Lower lobe of right lung (tissue), 2 donors: ENCODE data around the gene PHLDB2. TPM values are rescaled to one million over a fixed set of nuclear protein-coding genes. Genes with fewer than 3 reads are reported as not detected.

Source experiments
- ATAC-seq, 2 donors: fragments of 200-7000 bp; cut with Tn5 transposase; one replicate each; pipeline ENCODE4 v1.9.1; 2020 to 2022; ENCODE audit warnings: mild to moderate bottlenecking in 2 of 2, moderate library complexity in 2 of 2
- DNase-seq: peaks from one replicate; pipeline ENCODE4 v3.0.0-alpha.2; 2020
- H3K27ac ChIP-seq: fragments of 200-600 bp; one replicate; pipeline ENCODE4 v1.8.0; 2022
- H3K27me3 ChIP-seq: fragments of 200-600 bp; one replicate; pipeline ENCODE4 v1.8.0; 2022; ENCODE audit warnings: low read depth
- H3K36me3 ChIP-seq: fragments of 200-600 bp; one replicate; pipeline ENCODE4 v1.8.0; 2022; ENCODE audit warnings: mild to moderate bottlenecking
- H3K4me1 ChIP-seq: fragments of 200-600 bp; one replicate; pipeline ENCODE4 v1.8.0; 2022
- H3K4me3 ChIP-seq: fragments of 200-600 bp; one replicate; pipeline ENCODE4 v1.8.0; 2022; ENCODE audit warnings: mild to moderate bottlenecking
- H3K9me3 ChIP-seq: fragments of 200-600 bp; one replicate; pipeline ENCODE4 v1.8.0; 2022
- CTCF ChIP-seq: fragments of 200-600 bp; IDR thresholded peaks from one replicate; pipeline ENCODE4 v1.8.0; 2022; ENCODE audit warnings: antibody characterized with exemption, mild to moderate bottlenecking
- intact Hi-C: fragments of 100-400 bp; cut with DNase I; formaldehyde crosslinking; loops from one replicate; pipeline ENCODE4 v1.11.0; 2022
- total RNA-seq: library from RNA; stranded (reverse); fragmentation: NEBNext Ultra II Directional; extraction: Animal tissue kit (Norgen Biotek cat#: 25700); gene quantifications from one replicate; pipeline ENCODE4 v1.2.1, GENCODE V29; 2021
- donor health status: DM: no; HTN: yes; CAD: no; lungs with severe emphysema.

PHLDB2 gene
- total RNA-seq, 1 donor from 2014 or later: 33.6 TPM

- no peaks in the 10 kb centered on the region for H3K27me3 ChIP-seq
- DNase-seq (no peak), ATAC-seq (no peak)
- H3K27ac ChIP-seq: peak overlapping the region; percentile 21
- no peak for TF ChIP-seq CTCF
- intact Hi-C loops: loop anchor here (10.0 kb wide), 1 partner anchor 252 kb away; no protein-coding TSS in a partner anchor
- no peaks in the 10 kb centered on the region for H3K9me3 ChIP-seq
- peaks cover 7% of the 10 kb centered on the region for H3K36me3 ChIP-seq
- H3K4me1 ChIP-seq: peaks cover 18% of the 10 kb centered on the region
- H3K4me3 ChIP-seq: no peak overlapping the region
Measured at GRCh38 chr3:111967068-111967467, 108.0 kb downstream of the PHLDB2 start.

- H3K27ac ChIP-seq: no peak overlapping the region
- no peak overlapping the region for H3K4me3 ChIP-seq
- TF ChIP-seq CTCF: peak; percentile 90
- H3K4me1 ChIP-seq: peaks cover 18% of the 10 kb centered on the region
- intact Hi-C loops: loop anchor here (10.0 kb wide), 1 partner anchor 253 kb away; no protein-coding TSS in a partner anchor
- DNase-seq (peak; percentile 74), ATAC-seq (peak; percentile 94 to 95)
- no peaks in the 10 kb centered on the region for H3K9me3 ChIP-seq
- H3K27me3 ChIP-seq: no peaks in the 10 kb centered on the region
- H3K36me3 ChIP-seq: peaks cover 7% of the 10 kb centered on the region
Measured at GRCh38 chr3:111967651-111968274, 108.7 kb downstream of the PHLDB2 start.

- no peak for DNase-seq
- Histone ChIP-seq H3K27ac (no peak overlapping the region), H3K9me3 (no peaks in the 10 kb centered on the region), H3K4me3 (no peak overlapping the region), H3K27me3 (no peaks in the 10 kb centered on the region), H3K4me1 (peaks cover 18% of the 10 kb centered on the region), H3K36me3 (peaks cover 7% of the 10 kb centered on the region)
- intact Hi-C loops: loop anchor here (10.0 kb wide), 1 partner anchor 254 kb away; no protein-coding TSS in a partner anchor
- no peak for TF ChIP-seq CTCF
- ATAC-seq: no peak
Measured at GRCh38 chr3:111968319-111969054, 109.4 kb downstream of the PHLDB2 start.

GRCh38 chr3:111970376-111970775 lies 111.3 kb downstream of the PHLDB2 start:
- H3K4me1 ChIP-seq: peaks cover 18% of the 10 kb centered on the region
- ATAC-seq (no peak), DNase-seq (no peak)
- TF ChIP-seq CTCF: no peak
- H3K4me3 ChIP-seq: no peak overlapping the region
- H3K36me3 ChIP-seq: peaks cover 17% of the 10 kb centered on the region
- no peak overlapping the region for H3K27ac ChIP-seq
- no peaks in the 10 kb centered on the region for H3K9me3 ChIP-seq
- intact Hi-C loops: no loop called here
- H3K27me3 ChIP-seq: no peaks in the 10 kb centered on the region

GRCh38 chr3:111971533-111972130 lies 112.6 kb downstream of the PHLDB2 start:
- no peaks in the 10 kb centered on the region for H3K27me3 ChIP-seq
- H3K9me3 ChIP-seq: no peaks in the 10 kb centered on the region
- DNase-seq (no peak), ATAC-seq (no peak)
- no peak overlapping the region for H3K27ac ChIP-seq
- H3K4me3 ChIP-seq: no peak overlapping the region
- intact Hi-C loops: no loop called here
- no peak for TF ChIP-seq CTCF
- H3K4me1 ChIP-seq: peaks cover 18% of the 10 kb centered on the region
- H3K36me3 ChIP-seq: peaks cover 17% of the 10 kb centered on the region
